GM18868 (cell line): ENCODE results near the gene CCDC91.

Experiments
- ATAC-seq: cut with Tn5 transposase; IDR thresholded peaks from one replicate; pipeline ENCODE4 v1.9.1; 2021; ENCODE audit warnings: mild to moderate bottlenecking, moderate library complexity; ENCODE audit not compliant: unreplicated experiment

Gene CCDC91

DNA sequence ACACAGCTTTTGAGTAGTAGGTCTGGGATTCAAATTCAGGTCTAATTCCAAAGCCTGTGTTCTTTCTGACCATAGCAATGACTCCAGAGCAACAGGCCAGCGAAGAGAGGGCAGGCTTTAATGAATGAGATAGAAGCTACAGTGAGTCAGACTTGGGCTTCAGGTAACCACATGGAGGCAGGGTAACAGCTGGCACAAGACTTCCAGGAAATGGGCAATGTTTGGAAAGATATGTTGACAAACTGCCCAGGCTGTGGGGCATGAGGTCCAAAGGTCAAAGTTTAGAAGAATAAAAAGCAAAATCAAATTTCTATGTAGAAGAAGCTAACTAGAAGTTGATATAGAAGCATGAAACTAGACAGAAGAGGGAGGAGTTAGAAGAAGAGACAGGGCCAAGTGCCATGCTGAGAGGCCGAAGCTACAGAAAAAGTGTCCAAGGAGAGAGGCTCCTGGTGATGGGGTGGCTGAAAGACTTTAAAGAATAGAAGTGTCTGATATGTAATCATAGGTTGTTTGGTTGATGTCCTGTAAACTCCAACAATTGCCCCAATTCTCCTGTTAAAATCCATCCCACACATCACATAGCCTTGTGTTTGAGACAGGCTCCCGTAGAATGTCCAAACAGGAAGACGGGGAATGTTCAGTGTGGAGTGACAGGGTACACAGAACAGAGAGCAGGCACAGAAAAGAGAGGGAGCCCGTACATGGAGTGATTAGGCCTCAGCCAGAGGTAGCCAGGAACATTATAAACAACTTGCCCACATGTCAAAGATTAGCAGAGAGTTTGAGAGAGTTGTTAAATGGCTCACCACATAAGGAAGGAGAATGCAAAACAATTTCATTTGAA lies 384.7 kb downstream of the CCDC91 start:
- no peak for ATAC-seq

DNA sequence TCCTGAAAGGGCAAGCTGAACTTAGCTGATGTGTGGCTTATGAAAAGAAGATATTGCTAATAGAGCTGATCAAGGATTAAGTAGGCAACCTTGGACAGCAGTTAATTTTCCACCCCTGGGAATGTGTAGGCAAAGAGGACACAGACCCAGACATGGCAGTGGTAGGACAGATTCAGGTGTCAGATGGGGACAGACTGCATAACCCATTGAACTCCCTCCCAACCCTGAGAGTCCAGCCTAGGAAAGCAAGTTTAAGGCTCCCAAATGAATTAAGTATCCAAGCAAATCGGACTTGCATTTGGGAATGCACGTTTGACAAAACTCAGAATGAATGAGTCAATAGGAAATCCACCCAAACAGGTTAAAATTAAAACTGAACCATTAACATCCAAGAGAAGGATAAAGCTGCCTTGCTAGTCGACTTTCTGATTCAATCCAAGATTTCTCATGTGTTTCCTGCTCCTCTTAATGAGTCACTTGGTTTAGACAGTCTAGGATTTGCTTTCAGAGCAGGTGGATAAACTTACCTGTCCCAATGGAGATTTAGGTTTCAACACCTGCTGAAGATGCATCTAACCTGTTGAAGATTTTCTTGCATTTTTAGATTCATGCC lies 385.4 kb downstream of the CCDC91 start:
- no peak for ATAC-seq

DNA sequence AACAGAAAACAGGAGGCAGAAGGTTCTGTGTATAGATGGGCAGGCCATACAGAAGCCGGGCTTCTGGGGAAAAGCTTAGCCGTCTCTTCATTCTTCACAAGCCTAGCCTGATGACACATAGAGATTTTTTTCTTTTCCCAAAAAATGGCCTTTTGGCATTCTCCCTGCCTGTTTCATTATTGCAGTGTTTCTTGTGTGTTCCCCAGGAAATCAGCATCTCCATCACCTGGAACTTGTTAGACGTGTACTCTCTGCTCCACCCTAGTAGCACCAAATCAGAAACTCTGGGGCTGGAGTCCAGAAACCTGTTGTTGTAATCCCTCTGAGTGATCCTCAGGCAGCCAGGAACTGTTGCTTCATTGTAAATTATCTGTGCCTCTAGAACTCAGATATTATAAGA lies 388.1 kb downstream of the CCDC91 start:
- no peak for ATAC-seq

GRCh38 chr12:28578833-28579252 lies 388.6 kb downstream of the CCDC91 start:
- ATAC-seq, result no peak

DNA sequence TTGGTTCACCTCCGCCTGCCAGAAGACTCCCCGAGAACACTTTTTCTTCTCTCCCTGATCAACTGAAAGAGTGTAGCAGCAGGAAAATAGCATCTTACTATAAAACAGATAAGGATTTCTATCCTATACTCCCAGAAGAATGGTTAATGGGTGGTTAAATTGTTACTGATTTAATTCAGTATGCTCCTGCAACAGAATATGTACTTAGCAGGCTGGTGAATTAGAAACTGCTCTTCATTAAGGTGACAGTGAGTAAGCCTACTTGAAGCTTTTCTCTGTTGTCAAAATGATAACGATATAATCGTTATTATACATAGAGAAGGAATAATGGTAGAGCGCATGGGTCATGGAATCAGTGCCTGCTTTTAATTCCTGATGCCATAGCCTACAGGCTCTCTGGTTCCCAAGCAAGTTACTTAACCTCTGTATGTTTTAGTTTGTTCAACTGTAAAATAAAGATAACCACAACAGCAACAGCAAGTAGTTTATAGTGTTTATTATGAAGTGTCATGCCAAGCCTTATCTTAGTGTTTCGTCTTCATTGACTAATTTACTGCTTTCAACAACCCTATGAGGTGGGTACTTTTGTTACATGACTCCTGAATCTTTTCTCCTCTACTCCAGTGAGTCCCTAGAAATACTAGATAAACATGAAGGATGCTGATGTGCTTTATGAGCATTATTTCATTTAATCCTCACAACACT lies 392.6 kb downstream of the CCDC91 start:
- no peak for ATAC-seq

- ATAC-seq, result no peak
These were observed 393.5 kb downstream of the CCDC91 start for GRCh38 chr12:28583701-28584261.

DNA sequence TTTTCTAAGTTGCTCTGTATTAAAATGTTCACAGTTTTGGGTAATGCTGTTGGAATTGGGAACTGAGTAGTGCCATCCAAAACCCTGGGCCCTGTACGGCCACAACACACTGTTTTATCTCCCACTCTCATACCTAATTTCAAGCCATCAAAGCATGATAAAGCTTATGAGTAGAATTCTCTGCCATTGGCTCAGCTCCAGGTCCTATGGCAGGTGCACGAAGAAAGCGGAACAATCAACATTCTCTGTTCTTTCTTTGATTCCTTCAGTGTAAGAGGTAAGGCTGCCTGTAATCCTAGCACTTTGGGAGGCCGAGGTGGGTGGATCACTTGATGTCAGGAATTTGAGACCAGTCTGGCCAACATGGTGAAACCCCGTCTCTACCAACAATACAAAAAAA lies 394.9 kb downstream of the CCDC91 start:
- no peak for ATAC-seq

DNA sequence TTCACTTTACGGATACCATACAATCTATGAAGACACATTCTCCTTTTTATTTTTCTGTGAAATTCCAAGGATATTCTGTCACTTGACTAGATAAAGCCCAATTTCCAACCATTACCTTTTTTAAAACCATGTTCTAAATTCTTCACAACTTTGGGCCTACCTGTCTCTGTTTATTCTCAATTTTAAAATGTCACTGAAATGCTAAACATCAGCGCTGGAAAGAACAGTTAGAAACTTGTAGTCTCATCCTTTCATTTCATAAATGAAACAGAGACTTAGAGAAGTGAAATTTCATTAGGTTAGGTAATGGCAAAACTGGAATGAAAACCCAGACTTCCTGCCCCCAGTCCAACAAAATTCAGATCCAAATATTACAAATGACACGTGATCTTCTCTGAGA lies 396.2 kb downstream of the CCDC91 start:
- no peak for ATAC-seq

DNA sequence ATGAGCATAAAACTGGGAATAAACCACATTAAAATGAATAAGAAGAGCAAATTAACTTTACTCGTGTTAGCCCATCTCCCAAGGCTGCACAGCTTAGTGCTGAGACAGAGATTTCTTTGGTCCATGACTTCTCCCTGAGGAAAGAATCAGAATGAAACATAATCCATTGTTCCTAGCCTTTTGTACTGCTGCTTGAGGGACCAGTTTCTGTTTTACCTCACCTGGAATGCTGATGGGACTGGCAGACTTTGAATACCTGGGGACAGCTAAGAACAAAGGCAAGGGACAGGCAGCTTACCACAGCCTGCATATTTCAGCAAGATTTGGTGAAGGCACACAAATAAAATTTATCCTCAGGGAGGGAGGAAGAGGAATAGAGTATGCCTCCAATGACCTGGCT lies 401.6 kb downstream of the CCDC91 start:
- ATAC-seq, result no peak
